Measurements from ENCODE around the gene LSAMP.

Gene LSAMP

DNA sequence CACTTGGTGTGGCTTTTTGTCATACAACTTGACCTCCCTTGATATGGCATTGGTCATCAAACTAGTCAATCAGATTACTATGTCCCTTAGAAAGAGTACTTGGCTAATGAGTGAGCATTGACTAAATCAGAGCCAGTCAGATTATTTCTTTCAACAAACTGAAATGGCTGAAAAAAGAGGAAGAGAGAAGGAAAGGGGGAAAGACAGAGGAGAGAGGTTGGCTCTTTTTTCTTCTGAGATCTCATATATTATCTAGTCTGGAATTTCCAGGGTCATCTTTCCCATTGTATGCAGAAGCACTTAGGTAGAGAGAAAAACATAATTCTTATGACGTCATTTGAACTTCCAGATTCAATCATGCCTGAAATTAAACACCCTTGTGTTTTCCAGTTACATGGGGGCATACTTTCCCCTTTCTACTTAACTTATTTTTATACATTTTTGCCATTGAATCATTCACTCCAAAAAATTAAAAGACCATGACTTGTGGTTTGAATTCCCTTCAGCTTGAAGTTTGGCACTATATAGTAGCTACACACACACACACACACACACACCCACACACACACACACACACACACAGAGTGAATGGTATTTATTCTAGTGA, 387.8 kb downstream of the LSAMP start:
- Histone ChIP-seq H3K4me3 (ENCODE audit: low read length) (no peak overlapping the region), H3K36me3 (ENCODE audit: insufficient read depth, low read length) (no peaks in the 10 kb centered on the region), H3K9me3 (replicated peaks; ENCODE audit: low read length) (no peaks in the 10 kb centered on the region), H3K4me1 (ENCODE audit: control insufficient read depth, insufficient read depth, low read length) (peaks cover 8% of the 10 kb centered on the region), H3K27me3 (ENCODE audit: control insufficient read depth, insufficient read depth, low read length) (no peaks in the 10 kb centered on the region), H3K9ac (ENCODE audit: low read depth, low read length) (no peak overlapping the region), H3K4me2 (ENCODE audit: low read length) (no peak overlapping the region)

DNA sequence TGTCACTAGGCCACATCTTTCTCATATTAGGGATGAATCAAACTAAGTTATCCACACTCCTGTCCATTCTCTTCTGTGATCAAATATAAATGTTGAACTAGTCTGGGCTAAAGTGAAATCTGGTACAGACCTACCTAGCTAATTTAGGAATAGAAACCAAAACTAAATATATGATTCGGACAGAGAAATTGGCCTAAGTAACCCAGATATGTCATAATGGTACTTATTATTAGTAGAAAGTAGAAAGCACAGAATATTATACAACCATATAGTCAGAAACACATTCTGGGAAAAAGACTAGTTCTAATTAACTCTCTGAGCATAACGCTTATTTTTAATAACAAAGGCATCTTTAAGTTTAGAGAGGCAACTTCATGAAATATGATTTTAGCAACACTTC, 389.0 kb downstream of the LSAMP start:
- Histone ChIP-seq H3K9ac (ENCODE audit: low read depth, low read length) (no peak overlapping the region), H3K9me3 (replicated peaks; ENCODE audit: low read length) (no peaks in the 10 kb centered on the region), H3K27me3 (ENCODE audit: control insufficient read depth, insufficient read depth, low read length) (no peaks in the 10 kb centered on the region), H3K4me3 (ENCODE audit: low read length) (no peak overlapping the region), H3K36me3 (ENCODE audit: insufficient read depth, low read length) (no peaks in the 10 kb centered on the region), H3K4me1 (ENCODE audit: control insufficient read depth, insufficient read depth, low read length) (peaks cover 8% of the 10 kb centered on the region), H3K4me2 (ENCODE audit: low read length) (no peak overlapping the region)

GRCh38 chr3:116053017-116053416, 392.3 kb downstream of the LSAMP start:
- Histone ChIP-seq H3K4me2 (ENCODE audit: low read length) (no peak overlapping the region), H3K27me3 (ENCODE audit: control insufficient read depth, insufficient read depth, low read length) (no peaks in the 10 kb centered on the region), H3K4me1 (ENCODE audit: control insufficient read depth, insufficient read depth, low read length) (no peaks in the 10 kb centered on the region), H3K9me3 (replicated peaks; ENCODE audit: low read length) (no peaks in the 10 kb centered on the region), H3K36me3 (ENCODE audit: insufficient read depth, low read length) (no peaks in the 10 kb centered on the region), H3K4me3 (ENCODE audit: low read length) (no peak overlapping the region), H3K9ac (ENCODE audit: low read depth, low read length) (no peak overlapping the region)

- H3K27me3 ChIP-seq (ENCODE audit: control insufficient read depth, insufficient read depth, low read length) = no peaks in the 10 kb centered on the region
- H3K9me3 ChIP-seq (replicated peaks; ENCODE audit: low read length) = no peaks in the 10 kb centered on the region
- H3K4me3 ChIP-seq (ENCODE audit: low read length) = no peak overlapping the region
- no peak overlapping the region for H3K9ac ChIP-seq (ENCODE audit: low read depth, low read length)
- no peaks in the 10 kb centered on the region for H3K4me1 ChIP-seq (ENCODE audit: control insufficient read depth, insufficient read depth, low read length)
- H3K4me2 ChIP-seq (ENCODE audit: low read length) = no peak overlapping the region
- no peaks in the 10 kb centered on the region for H3K36me3 ChIP-seq (ENCODE audit: insufficient read depth, low read length)
Measured at GRCh38 chr3:116052602-116053001, 392.7 kb downstream of the LSAMP start.

GRCh38 chr3:116051586-116051985, 393.7 kb downstream of the LSAMP start:
- Histone ChIP-seq H3K9ac (ENCODE audit: low read depth, low read length) (no peak overlapping the region), H3K4me1 (ENCODE audit: control insufficient read depth, insufficient read depth, low read length) (no peaks in the 10 kb centered on the region), H3K4me2 (ENCODE audit: low read length) (no peak overlapping the region), H3K36me3 (ENCODE audit: insufficient read depth, low read length) (no peaks in the 10 kb centered on the region), H3K9me3 (replicated peaks; ENCODE audit: low read length) (no peaks in the 10 kb centered on the region), H3K27me3 (ENCODE audit: control insufficient read depth, insufficient read depth, low read length) (no peaks in the 10 kb centered on the region), H3K4me3 (ENCODE audit: low read length) (no peak overlapping the region)

GRCh38 chr3:116051040-116051439, 394.2 kb downstream of the LSAMP start:
- Histone ChIP-seq H3K4me2 (ENCODE audit: low read length) (no peak overlapping the region), H3K36me3 (ENCODE audit: insufficient read depth, low read length) (no peaks in the 10 kb centered on the region), H3K9ac (ENCODE audit: low read depth, low read length) (no peak overlapping the region), H3K4me1 (ENCODE audit: control insufficient read depth, insufficient read depth, low read length) (no peaks in the 10 kb centered on the region), H3K4me3 (ENCODE audit: low read length) (no peak overlapping the region), H3K9me3 (replicated peaks; ENCODE audit: low read length) (no peaks in the 10 kb centered on the region), H3K27me3 (ENCODE audit: control insufficient read depth, insufficient read depth, low read length) (no peaks in the 10 kb centered on the region)

DNA sequence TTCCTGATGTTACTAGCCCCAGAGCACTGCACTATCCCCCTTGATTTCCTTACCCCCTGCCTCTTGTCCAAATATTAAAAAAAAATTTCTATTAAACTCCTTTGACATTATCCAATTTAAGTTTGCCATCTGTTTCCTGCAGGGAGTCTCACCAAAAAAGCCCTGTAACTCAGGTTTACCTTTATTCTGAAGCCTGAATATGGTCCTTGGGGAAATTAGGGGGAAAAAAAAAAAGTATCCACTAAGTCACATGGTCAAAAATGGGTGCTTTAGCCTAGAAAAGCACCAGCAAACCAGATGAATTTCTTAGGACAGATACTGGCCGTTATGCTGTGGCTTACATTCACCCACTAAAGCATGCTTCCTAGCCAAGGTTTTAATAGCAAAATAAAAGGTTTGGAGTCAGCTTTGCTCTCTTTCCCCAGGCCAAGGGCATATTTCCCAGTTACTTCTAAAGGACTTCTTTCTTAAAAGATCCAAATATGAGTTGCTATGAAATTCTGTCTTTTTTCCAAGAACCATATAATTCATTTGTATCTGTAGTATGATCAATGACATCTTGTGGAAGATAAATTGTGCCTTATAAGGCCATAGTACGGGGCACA, 394.9 kb downstream of the LSAMP start:
- Histone ChIP-seq H3K9me3 (replicated peaks; ENCODE audit: low read length) (no peaks in the 10 kb centered on the region), H3K36me3 (ENCODE audit: insufficient read depth, low read length) (no peaks in the 10 kb centered on the region), H3K4me1 (ENCODE audit: control insufficient read depth, insufficient read depth, low read length) (no peaks in the 10 kb centered on the region), H3K4me2 (ENCODE audit: low read length) (no peak overlapping the region), H3K9ac (ENCODE audit: low read depth, low read length) (no peak overlapping the region), H3K4me3 (ENCODE audit: low read length) (no peak overlapping the region), H3K27me3 (ENCODE audit: control insufficient read depth, insufficient read depth, low read length) (no peaks in the 10 kb centered on the region)

- no peak overlapping the region for H3K4me2 ChIP-seq (ENCODE audit: low read length)
- H3K9me3 ChIP-seq (replicated peaks; ENCODE audit: low read length) = no peaks in the 10 kb centered on the region
- no peaks in the 10 kb centered on the region for H3K27me3 ChIP-seq (ENCODE audit: control insufficient read depth, insufficient read depth, low read length)
- H3K9ac ChIP-seq (ENCODE audit: low read depth, low read length) = no peak overlapping the region
- no peak overlapping the region for H3K4me3 ChIP-seq (ENCODE audit: low read length)
- H3K36me3 ChIP-seq (ENCODE audit: insufficient read depth, low read length) = no peaks in the 10 kb centered on the region
- no peaks in the 10 kb centered on the region for H3K4me1 ChIP-seq (ENCODE audit: control insufficient read depth, insufficient read depth, low read length)
Measured at GRCh38 chr3:116048991-116049390, 396.3 kb downstream of the LSAMP start.

GRCh38 chr3:116046350-116046749, 398.9 kb downstream of the LSAMP start:
- no peaks in the 10 kb centered on the region for H3K36me3 ChIP-seq (ENCODE audit: insufficient read depth, low read length)
- H3K4me2 ChIP-seq (ENCODE audit: low read length) = no peak overlapping the region
- no peaks in the 10 kb centered on the region for H3K27me3 ChIP-seq (ENCODE audit: control insufficient read depth, insufficient read depth, low read length)
- no peak overlapping the region for H3K4me3 ChIP-seq (ENCODE audit: low read length)
- H3K9ac ChIP-seq (ENCODE audit: low read depth, low read length) = no peak overlapping the region
- no peaks in the 10 kb centered on the region for H3K4me1 ChIP-seq (ENCODE audit: control insufficient read depth, insufficient read depth, low read length)
- H3K9me3 ChIP-seq (replicated peaks; ENCODE audit: low read length) = no peaks in the 10 kb centered on the region

DNA sequence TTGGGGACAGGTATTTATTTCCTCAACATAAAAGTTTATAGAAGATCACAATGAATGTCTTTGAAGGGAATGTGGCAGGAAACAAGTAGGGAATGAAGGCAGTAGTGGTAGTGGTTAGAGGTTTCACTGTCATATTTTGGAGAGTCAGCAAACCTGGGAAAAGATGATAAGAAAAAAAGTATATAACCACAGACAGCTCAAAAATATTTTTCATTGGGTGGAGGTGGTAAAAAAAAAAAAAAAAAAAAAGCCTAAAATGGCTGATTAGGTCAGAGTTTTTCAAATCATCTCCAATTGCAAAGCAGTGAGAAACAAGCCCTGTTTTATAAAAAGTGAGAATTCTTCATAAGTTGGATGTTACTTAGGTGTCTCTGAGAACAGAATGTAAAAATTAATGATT, 400.0 kb downstream of the LSAMP start:
- Histone ChIP-seq H3K4me3 (ENCODE audit: low read length) (no peak overlapping the region), H3K4me2 (ENCODE audit: low read length) (no peak overlapping the region), H3K36me3 (ENCODE audit: insufficient read depth, low read length) (no peaks in the 10 kb centered on the region), H3K27me3 (ENCODE audit: control insufficient read depth, insufficient read depth, low read length) (no peaks in the 10 kb centered on the region), H3K4me1 (ENCODE audit: control insufficient read depth, insufficient read depth, low read length) (no peaks in the 10 kb centered on the region), H3K9ac (ENCODE audit: low read depth, low read length) (no peak overlapping the region), H3K9me3 (replicated peaks; ENCODE audit: low read length) (no peaks in the 10 kb centered on the region)

DNA sequence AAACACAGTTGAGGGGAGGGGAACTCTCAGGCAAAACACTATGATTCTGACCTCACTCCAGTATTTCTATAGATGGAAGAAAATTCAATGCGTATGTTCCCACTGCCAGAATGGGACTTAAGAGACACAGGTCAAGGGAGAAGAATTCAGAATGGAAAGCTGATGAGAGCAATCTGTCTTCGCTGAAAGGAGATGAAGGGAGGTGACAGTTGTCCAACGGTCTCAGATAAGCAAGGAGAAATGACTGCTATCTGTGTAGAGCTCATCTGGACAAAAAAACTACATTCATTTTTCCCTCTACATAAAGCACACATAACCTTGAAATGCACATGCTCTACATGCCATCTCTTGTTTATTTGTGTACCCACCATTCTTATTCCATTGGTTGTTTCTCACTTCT, 405.1 kb downstream of the LSAMP start:
- H3K4me3 ChIP-seq (ENCODE audit: low read length) = no peak overlapping the region
- no peaks in the 10 kb centered on the region for H3K27me3 ChIP-seq (ENCODE audit: control insufficient read depth, insufficient read depth, low read length)
- no peaks in the 10 kb centered on the region for H3K9me3 ChIP-seq (replicated peaks; ENCODE audit: low read length)
- H3K36me3 ChIP-seq (ENCODE audit: insufficient read depth, low read length) = no peaks in the 10 kb centered on the region
- H3K9ac ChIP-seq (ENCODE audit: low read depth, low read length) = no peak overlapping the region
- no peak overlapping the region for H3K4me2 ChIP-seq (ENCODE audit: low read length)
- no peaks in the 10 kb centered on the region for H3K4me1 ChIP-seq (ENCODE audit: control insufficient read depth, insufficient read depth, low read length)

DNA sequence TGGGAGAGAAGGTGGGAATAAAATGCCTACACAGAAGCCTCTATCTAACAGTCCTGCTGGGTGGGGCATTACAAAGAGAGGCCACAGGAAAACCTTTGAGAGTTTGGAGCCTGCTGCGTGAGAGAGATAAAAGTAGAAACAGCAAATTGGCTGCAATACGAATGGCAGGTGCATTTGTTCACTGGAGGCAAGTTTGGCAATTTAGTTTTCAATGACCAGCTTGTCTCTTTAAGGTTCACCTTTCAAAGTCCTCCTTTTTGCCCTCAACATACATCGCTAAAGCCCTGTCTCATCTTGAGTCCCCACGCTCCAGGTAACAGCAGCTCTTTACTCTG, 405.7 kb downstream of the LSAMP start:
- H3K36me3 ChIP-seq (ENCODE audit: insufficient read depth, low read length) = no peaks in the 10 kb centered on the region
- no peak overlapping the region for H3K9ac ChIP-seq (ENCODE audit: low read depth, low read length)
- no peaks in the 10 kb centered on the region for H3K27me3 ChIP-seq (ENCODE audit: control insufficient read depth, insufficient read depth, low read length)
- no peak overlapping the region for H3K4me2 ChIP-seq (ENCODE audit: low read length)
- no peaks in the 10 kb centered on the region for H3K9me3 ChIP-seq (replicated peaks; ENCODE audit: low read length)
- no peaks in the 10 kb centered on the region for H3K4me1 ChIP-seq (ENCODE audit: control insufficient read depth, insufficient read depth, low read length)
- no peak overlapping the region for H3K4me3 ChIP-seq (ENCODE audit: low read length)
